ENCODE results near the gene OR3A2.

DNA sequence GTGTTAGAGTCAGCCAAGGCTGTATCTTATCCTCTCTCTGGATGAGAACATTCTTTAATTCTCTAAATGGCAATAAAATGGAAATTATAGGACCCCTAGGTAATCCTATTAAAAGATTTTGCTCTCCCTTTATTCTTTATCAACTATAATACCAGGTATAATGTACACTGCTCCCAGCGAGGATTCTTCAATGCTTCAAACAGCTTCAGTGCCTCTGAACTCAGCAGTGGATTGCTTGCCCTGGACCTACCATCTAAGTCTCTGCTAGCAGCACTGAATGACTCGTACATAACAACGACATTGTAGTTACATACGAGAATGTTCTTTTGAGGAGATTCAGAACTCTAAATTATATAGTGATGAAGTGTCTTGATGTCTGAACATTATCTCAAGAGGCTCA, 3.7 kb upstream of the OR3A2 start:
- TF ChIP-seq, protein P1, sequence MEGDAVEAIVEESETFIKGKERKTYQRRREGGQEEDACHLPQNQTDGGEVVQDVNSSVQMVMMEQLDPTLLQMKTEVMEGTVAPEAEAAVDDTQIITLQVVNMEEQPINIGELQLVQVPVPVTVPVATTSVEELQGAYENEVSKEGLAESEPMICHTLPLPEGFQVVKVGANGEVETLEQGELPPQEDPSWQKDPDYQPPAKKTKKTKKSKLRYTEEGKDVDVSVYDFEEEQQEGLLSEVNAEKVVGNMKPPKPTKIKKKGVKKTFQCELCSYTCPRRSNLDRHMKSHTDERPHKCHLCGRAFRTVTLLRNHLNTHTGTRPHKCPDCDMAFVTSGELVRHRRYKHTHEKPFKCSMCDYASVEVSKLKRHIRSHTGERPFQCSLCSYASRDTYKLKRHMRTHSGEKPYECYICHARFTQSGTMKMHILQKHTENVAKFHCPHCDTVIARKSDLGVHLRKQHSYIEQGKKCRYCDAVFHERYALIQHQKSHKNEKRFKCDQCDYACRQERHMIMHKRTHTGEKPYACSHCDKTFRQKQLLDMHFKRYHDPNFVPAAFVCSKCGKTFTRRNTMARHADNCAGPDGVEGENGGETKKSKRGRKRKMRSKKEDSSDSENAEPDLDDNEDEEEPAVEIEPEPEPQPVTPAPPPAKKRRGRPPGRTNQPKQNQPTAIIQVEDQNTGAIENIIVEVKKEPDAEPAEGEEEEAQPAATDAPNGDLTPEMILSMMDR (IDR thresholded peaks at IDR 0.05) = no peak
- no peak for TF ChIP-seq POLR2A (IDR thresholded peaks at IDR 0.05)
